ENCODE data around the gene MTA1. TPM values are rescaled to one million over a fixed set of nuclear protein-coding genes. Genes with fewer than 3 reads are reported as not detected.
A peak's percentile ranks its signal among the peaks of the same experiment; 100 is the strongest.

The MTA1 gene
- total and polyA plus RNA-seq, 2 donors: 32.5 to 80.8 TPM

DNA sequence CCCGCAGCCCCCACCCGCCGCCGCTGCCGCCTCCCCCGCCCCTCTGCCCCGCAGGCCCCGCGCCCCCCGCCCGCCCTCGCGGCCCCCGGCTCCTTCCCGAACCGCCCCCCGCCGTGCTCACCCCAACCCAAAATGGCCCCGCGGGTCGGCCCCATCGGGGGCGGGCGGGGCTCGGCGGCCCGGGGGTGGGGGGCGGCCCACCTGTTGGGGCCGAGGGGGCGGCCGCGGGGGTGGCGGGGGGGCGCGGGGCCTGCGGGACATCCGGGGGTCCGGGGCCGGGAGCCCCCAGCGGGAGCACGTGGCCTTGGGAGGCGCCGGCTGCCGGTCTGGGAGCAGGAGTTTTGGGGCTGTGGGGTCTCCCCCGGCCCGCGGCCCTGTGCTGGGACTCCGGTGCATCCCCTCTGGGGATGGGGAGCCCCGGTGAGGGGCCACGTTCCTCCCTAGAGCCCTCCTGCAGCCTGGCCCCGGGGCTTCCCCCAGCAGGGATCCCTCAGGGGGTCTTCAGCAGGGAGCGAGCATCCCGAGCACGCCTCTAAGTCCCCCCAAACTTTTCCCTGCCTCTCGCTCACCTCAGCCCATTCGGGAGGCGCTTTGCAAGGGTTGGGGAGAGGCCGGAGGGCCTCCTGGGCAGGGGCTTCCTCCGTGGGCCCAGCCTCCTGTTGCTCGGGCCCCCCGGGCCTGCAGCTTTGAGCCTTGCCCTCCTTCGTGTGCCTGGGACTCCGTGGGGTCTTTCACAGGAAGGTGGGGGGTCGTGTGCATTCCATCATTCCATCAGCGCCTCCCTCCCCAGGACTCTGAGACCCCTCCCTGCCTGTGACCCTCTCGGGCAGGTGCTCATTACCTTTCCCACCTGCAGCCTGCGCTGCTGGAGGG, 710 bp downstream of the MTA1 start:
- Histone ChIP-seq H3K4me1 (ENCODE audit: control insufficient read depth in 2 of 2, insufficient read depth in 2 of 2, low read length in 2 of 2) (peaks cover 30 to 39% of the 10 kb centered on the region in 2 donors), H3K27me3 (ENCODE audit: control insufficient read depth in 2 of 2, insufficient read depth in 1 of 2, low read length in 1 of 2) (no peaks in the 10 kb centered on the region), H3K27ac (ENCODE audit: low read depth in 1 of 2, low read length in 1 of 2) (peak overlapping the region in 1 of 2 donors; percentile 30), H3K36me3 (ENCODE audit: control insufficient read depth in 2 of 2, insufficient read depth in 2 of 2, low read length in 1 of 2) (peaks cover 8% of the 10 kb centered on the region in 2 donors), H3K9me3 (ENCODE audit: control insufficient read depth in 2 of 2, insufficient read depth in 1 of 2, low read length in 1 of 2) (peaks cover 0 to 3% of the 10 kb centered on the region in 2 donors), H3K4me3 (ENCODE audit: low read length in 2 of 2) (peak overlapping the region; percentile 82 to 89)
- no peak for DNase-seq (ENCODE audit: low read depth in 6 of 9, low spot score in 9 of 9)
- WGBS: 4% methylated on average over 67 of the region's 67 CpGs

DNA sequence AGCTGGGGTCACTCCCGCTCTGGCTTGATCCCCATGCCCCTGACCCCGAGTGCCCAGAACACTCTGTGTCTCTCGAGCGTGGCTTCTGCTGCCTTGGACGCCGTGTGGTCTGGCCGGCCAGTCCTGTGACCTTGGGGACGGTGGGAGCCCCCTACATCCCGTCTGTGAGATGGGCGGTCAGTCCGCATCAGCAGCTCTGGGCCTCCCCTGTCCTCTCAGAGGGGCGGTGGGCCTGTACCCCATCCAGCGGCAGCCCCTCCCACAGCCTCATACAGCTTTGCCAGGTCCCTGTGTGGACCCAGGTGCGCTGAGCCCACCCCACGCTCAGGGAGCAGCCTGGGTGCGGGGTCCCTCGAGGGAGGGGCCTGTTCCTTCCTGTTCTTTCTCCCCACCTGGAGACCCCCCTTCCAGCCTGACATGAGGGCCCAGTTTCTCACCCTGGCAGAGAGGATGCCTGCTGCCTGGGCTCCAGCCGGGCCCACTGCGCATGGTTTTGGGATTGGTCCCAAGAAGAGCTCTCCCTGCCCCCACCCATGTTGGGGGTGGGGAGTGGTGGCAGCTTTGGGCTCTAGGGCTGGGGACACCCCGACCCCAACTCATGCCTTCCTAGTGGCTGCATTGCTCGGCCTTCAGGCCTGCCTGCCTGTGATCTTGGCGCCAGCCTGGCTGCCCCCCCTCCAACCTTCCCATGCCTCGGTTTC, 1.5 kb downstream of the MTA1 start:
- H3K36me3 ChIP-seq (ENCODE audit: control insufficient read depth in 2 of 2, insufficient read depth in 2 of 2, low read length in 1 of 2): peaks cover 9 to 15% of the 10 kb centered on the region in 2 donors
- H3K4me3 ChIP-seq (ENCODE audit: low read length in 2 of 2): peak overlapping the region; percentile 82 to 89
- 69% methylated on average over 23 of the region's 23 CpGs for WGBS
- no peaks in the 10 kb centered on the region for H3K27me3 ChIP-seq (ENCODE audit: control insufficient read depth in 2 of 2, insufficient read depth in 1 of 2, low read length in 1 of 2)
- peaks cover 30 to 36% of the 10 kb centered on the region in 2 donors for H3K4me1 ChIP-seq (ENCODE audit: control insufficient read depth in 2 of 2, insufficient read depth in 2 of 2, low read length in 2 of 2)
- H3K27ac ChIP-seq (ENCODE audit: low read depth in 1 of 2, low read length in 1 of 2): peak overlapping the region; percentile 30 to 46
- peak in 1 of 9 donors; percentile 33 for DNase-seq (ENCODE audit: low read depth in 6 of 9, low spot score in 9 of 9)
- peaks cover 0 to 3% of the 10 kb centered on the region in 2 donors for H3K9me3 ChIP-seq (ENCODE audit: control insufficient read depth in 2 of 2, insufficient read depth in 1 of 2, low read length in 1 of 2)

DNA sequence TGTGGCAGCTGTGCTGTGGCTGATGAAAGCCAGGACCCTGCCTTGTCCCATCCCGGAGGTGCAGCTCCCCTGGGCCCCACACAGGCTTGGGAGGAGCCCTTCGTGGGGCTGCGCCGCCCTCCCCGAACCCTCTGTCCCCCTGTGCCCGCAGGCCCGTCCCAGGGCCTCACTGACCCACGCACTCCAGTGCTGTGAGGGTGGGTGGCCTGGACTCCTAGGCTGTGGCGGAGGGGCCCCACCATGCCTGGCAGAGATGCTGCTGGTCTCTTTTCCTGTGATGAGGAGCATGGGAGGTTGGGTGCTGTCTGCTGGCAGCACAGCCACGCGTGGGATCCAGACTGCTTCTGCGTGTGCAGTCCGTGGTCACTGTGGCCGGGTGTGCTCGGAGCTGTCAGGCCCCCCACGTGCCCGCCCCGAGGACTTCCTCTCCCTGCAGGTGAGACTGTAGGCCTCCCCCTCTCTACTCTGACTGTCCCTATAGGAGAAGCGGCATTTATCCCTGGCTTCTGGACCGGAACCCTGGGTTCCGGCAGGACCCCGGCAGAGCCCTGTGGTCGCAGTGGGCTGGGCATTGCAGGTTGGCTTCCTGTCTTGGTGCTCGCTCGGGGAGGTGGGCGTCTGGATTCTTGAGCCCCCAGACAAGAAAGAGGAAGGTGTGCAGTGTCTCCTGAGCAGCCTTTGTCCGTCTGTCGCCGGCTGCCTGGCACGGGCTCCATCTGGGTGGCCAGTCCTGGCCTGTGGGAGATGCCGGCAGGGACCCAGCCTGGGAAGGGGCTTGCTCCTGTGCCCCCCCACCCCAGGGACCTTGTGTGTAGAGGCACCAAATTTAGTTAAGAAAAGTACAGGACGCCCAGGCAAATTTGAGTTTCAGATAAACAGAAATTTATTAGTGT, 2.3 kb downstream of the MTA1 start:
- peak overlapping the region; percentile 82 to 89 for H3K4me3 ChIP-seq (ENCODE audit: low read length in 2 of 2)
- H3K27me3 ChIP-seq (ENCODE audit: control insufficient read depth in 2 of 2, insufficient read depth in 1 of 2, low read length in 1 of 2): no peaks in the 10 kb centered on the region
- H3K4me1 ChIP-seq (ENCODE audit: control insufficient read depth in 2 of 2, insufficient read depth in 2 of 2, low read length in 2 of 2): peaks cover 33 to 39% of the 10 kb centered on the region in 2 donors
- peaks cover 17 to 24% of the 10 kb centered on the region in 2 donors for H3K36me3 ChIP-seq (ENCODE audit: control insufficient read depth in 2 of 2, insufficient read depth in 2 of 2, low read length in 1 of 2)
- H3K27ac ChIP-seq (ENCODE audit: low read depth in 1 of 2, low read length in 1 of 2): peak overlapping the region; percentile 2 to 55
- WGBS: 45% methylated on average over 32 of the region's 32 CpGs
- DNase-seq (ENCODE audit: low read depth in 6 of 9, low spot score in 9 of 9): no peak
- H3K9me3 ChIP-seq (ENCODE audit: control insufficient read depth in 2 of 2, insufficient read depth in 1 of 2, low read length in 1 of 2): peaks cover 3 to 9% of the 10 kb centered on the region in 2 donors

DNA sequence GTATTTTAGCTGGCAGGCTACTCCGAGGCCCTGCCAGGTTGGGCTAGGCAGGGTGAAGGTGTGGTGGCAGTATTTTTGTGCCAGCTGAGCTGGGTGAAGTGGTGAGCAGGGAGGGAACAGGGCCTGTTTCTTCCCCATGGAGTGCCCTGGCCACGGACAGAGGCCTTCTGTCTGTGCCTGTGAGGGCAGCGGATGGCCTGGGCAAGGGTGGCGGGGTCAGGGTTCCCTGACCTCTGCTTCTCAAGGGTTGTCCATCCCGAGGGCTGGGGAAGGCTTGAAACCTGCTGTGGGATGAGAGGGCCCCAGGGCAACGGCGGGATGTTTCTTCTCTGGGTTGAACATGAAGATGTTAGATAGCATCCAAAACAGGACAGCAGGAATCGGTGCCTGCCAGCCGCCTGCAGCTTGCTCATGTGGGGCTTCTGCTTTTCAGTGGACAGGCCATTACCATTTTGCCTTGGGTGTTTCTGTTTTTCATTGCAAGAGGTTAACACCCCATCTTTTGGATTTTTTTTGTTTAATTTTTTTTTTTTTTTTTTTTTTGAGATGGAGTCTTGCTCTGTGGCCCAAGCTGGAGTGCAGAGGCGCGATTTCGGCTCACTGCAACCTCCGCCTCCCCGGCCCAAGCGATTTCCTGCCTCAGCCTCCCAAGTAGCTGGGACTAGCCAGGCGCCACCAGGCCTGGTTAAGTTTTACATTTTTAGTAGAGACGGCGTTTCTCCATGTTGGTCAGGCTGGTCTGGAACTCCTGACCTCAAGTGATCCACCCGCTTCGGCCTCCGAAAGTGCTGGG, 3.3 kb downstream of the MTA1 start:
- Histone ChIP-seq H3K4me1 (ENCODE audit: control insufficient read depth in 2 of 2, insufficient read depth in 2 of 2, low read length in 2 of 2) (peaks cover 36 to 49% of the 10 kb centered on the region in 2 donors), H3K27me3 (ENCODE audit: control insufficient read depth in 2 of 2, insufficient read depth in 1 of 2, low read length in 1 of 2) (no peaks in the 10 kb centered on the region), H3K4me3 (ENCODE audit: low read length in 2 of 2) (no peak overlapping the region), H3K9me3 (ENCODE audit: control insufficient read depth in 2 of 2, insufficient read depth in 1 of 2, low read length in 1 of 2) (peaks cover 5 to 15% of the 10 kb centered on the region in 2 donors), H3K36me3 (ENCODE audit: control insufficient read depth in 2 of 2, insufficient read depth in 2 of 2, low read length in 1 of 2) (peaks cover 20 to 27% of the 10 kb centered on the region in 2 donors), H3K27ac (ENCODE audit: low read depth in 1 of 2, low read length in 1 of 2) (no peak overlapping the region)
- DNase-seq (ENCODE audit: low read depth in 6 of 9, low spot score in 9 of 9): no peak
- 91% methylated on average over 21 of the region's 21 CpGs for WGBS

DNA sequence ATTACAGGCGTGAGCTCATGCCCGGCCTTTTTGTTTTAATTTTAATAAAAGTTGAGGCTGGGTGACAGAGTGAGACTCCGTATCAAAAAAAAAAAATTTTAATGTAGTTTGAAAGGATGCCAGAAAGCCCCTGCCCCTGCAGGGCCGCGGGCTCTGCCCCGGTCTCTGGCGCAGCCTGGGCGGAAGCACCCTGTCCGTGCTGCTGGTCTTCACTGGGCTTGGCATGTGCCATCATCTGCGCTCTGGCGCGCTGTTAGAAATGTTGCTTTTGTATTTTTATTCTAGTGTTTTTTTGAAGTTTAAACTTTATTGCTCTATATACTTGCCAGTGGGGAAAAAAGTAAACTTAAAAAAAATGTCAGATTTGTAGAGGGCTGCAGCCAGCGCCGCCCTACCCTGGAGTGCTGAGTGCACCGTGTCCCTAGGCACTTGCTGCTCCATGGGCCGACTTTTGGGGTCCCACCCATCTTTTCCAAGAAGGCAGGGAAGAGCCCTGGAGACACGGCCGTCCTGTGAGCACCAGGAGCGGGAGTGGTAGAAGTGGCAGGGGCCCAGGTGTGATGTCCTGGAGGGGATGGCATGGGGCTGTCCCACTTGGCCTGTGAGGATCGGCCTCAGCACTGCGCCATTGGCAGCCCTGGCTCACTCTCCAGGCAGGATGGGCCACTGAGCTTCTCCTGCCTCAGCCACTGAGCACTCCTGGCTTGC, 4.0 kb downstream of the MTA1 start:
- peaks cover 5 to 15% of the 10 kb centered on the region in 2 donors for H3K9me3 ChIP-seq (ENCODE audit: control insufficient read depth in 2 of 2, insufficient read depth in 1 of 2, low read length in 1 of 2)
- no peaks in the 10 kb centered on the region for H3K27me3 ChIP-seq (ENCODE audit: control insufficient read depth in 2 of 2, insufficient read depth in 1 of 2, low read length in 1 of 2)
- 98% methylated on average over 21 of the region's 21 CpGs for WGBS
- H3K27ac ChIP-seq (ENCODE audit: low read depth in 1 of 2, low read length in 1 of 2): no peak overlapping the region
- no peak for DNase-seq (ENCODE audit: low read depth in 6 of 9, low spot score in 9 of 9)
- peaks cover 36 to 51% of the 10 kb centered on the region in 2 donors for H3K4me1 ChIP-seq (ENCODE audit: control insufficient read depth in 2 of 2, insufficient read depth in 2 of 2, low read length in 2 of 2)
- no peak overlapping the region for H3K4me3 ChIP-seq (ENCODE audit: low read length in 2 of 2)
- H3K36me3 ChIP-seq (ENCODE audit: control insufficient read depth in 2 of 2, insufficient read depth in 2 of 2, low read length in 1 of 2): peaks cover 20 to 27% of the 10 kb centered on the region in 2 donors

DNA sequence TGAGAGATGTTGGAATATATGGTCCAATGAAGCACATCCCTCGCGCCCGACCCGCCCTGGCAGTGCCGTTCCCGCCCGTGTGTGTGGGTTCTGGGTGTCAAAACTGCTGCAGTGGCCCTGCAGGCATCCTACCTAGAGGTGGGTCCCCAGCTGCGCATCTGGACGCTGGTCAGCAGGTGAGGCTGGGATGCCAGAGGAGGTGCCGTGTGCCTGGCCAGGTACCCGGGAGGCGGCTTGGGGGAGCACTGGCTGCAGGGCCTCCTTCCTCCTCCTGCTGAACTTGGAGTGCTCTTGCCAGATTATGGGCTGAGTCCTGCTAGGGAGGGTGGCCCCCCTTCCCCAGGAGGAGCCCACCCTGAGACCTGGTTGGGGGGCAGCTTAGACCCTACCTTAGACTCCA, 5.2 kb downstream of the MTA1 start:
- no peak for DNase-seq (ENCODE audit: low read depth in 6 of 9, low spot score in 9 of 9)
- no peak overlapping the region for H3K4me3 ChIP-seq (ENCODE audit: low read length in 2 of 2)
- WGBS: 98% methylated on average over 12 of the region's 12 CpGs

DNA sequence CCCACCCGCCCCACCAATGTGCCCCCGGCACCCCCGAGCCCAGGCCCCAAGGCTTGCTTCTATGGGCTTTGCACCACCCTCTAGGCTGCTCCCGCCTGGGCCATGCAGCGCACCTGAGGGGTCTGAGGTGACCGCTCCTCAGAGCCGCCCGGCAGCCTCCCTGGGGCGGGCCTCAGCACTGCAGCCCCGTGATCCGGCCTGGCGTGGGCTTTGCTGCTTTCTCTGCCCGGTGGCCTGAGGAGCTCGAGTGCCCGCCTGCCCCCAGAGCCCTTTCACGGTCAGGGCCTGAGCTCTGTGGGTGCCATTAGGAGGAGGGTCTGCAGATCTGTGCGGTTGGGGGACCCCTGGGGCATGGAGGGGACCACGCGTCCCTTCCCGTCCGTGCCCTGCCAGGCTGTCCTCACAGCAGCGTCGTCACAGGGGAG, 6.2 kb downstream of the MTA1 start:
- H3K4me3 ChIP-seq (ENCODE audit: low read length in 2 of 2): no peak overlapping the region
- H3K27me3 ChIP-seq (ENCODE audit: control insufficient read depth in 2 of 2, insufficient read depth in 1 of 2, low read length in 1 of 2): no peaks in the 10 kb centered on the region
- H3K27ac ChIP-seq (ENCODE audit: low read depth in 1 of 2, low read length in 1 of 2): no peak overlapping the region
- WGBS: 94% methylated on average over 23 of the region's 23 CpGs
- peaks cover 27 to 41% of the 10 kb centered on the region in 2 donors for H3K4me1 ChIP-seq (ENCODE audit: control insufficient read depth in 2 of 2, insufficient read depth in 2 of 2, low read length in 2 of 2)
- H3K36me3 ChIP-seq (ENCODE audit: control insufficient read depth in 2 of 2, insufficient read depth in 2 of 2, low read length in 1 of 2): peaks cover 28 to 31% of the 10 kb centered on the region in 2 donors
- DNase-seq (ENCODE audit: low read depth in 6 of 9, low spot score in 9 of 9): no peak
- H3K9me3 ChIP-seq (ENCODE audit: control insufficient read depth in 2 of 2, insufficient read depth in 1 of 2, low read length in 1 of 2): peaks cover 5 to 13% of the 10 kb centered on the region in 2 donors

More for the DNA sequence above, 5.2 kb downstream of the MTA1 start:
- H3K36me3 ChIP-seq (ENCODE audit: control insufficient read depth in 2 of 2, insufficient read depth in 2 of 2, low read length in 1 of 2): peaks cover 20 to 30% of the 10 kb centered on the region in 2 donors
- H3K9me3 ChIP-seq (ENCODE audit: control insufficient read depth in 2 of 2, insufficient read depth in 1 of 2, low read length in 1 of 2): peaks cover 5 to 15% of the 10 kb centered on the region in 2 donors
- H3K4me1 ChIP-seq (ENCODE audit: control insufficient read depth in 2 of 2, insufficient read depth in 2 of 2, low read length in 2 of 2): peaks cover 30 to 47% of the 10 kb centered on the region in 2 donors
- no peak overlapping the region for H3K27ac ChIP-seq (ENCODE audit: low read depth in 1 of 2, low read length in 1 of 2)
- no peaks in the 10 kb centered on the region for H3K27me3 ChIP-seq (ENCODE audit: control insufficient read depth in 2 of 2, insufficient read depth in 1 of 2, low read length in 1 of 2)
